Astrocyte of the cerebellum (primary cell): ENCODE results near the gene PAEP.

Source experiments
- DNase-seq: peaks from one replicate; pipeline ENCODE4 v3.0.0-alpha.2; 2011; ENCODE audit warnings: low read depth
- H3K4me3 ChIP-seq: 2 replicates; pipeline ENCODE4 v1.5.1; 2011; ENCODE audit warnings: mild to moderate bottlenecking, low read depth, low read length, moderate library complexity
- CTCF ChIP-seq: IDR thresholded peaks from 2 replicates; pipeline ENCODE4 v1.5.1; 2012; ENCODE audit warnings: low read length, low read depth, moderate library complexity, mild to moderate bottlenecking; ENCODE audit errors: missing control alignments
- in situ Hi-C: cut with HindIII; loops from 2 replicates; pipeline ENCODE4 v1.10.0; 2017; ENCODE audit warnings: low sequenced_read_pairs

PAEP gene

GRCh38 chr9:135521608-135522095 lies 39.9 kb upstream of the PAEP start:
- no peak for TF ChIP-seq CTCF
- in situ Hi-C loops: no loop called here
- no peak overlapping the region for H3K4me3 ChIP-seq
- DNase-seq: no peak

GRCh38 chr9:135522137-135522877 lies 39.2 kb upstream of the PAEP start:
- no peak for TF ChIP-seq CTCF
- DNase-seq: no peak
- H3K4me3 ChIP-seq: no peak overlapping the region
- in situ Hi-C loops: no loop called here

- no peak for DNase-seq
- TF ChIP-seq CTCF: no peak
- in situ Hi-C loops: no loop called here
- no peak overlapping the region for H3K4me3 ChIP-seq
Observed at GRCh38 chr9:135522931-135523330, 38.6 kb upstream of the PAEP start.

GRCh38 chr9:135523521-135524129 lies 37.9 kb upstream of the PAEP start:
- no peak overlapping the region for H3K4me3 ChIP-seq
- in situ Hi-C loops: no loop called here
- TF ChIP-seq CTCF: no peak
- no peak for DNase-seq

- DNase-seq: no peak
- H3K4me3 ChIP-seq: no peak overlapping the region
- no peak for TF ChIP-seq CTCF
- in situ Hi-C loops: no loop called here
Observed at GRCh38 chr9:135524130-135524861, 37.3 kb upstream of the PAEP start.

GRCh38 chr9:135525241-135526088 lies 36.1 kb upstream of the PAEP start:
- no peak for TF ChIP-seq CTCF
- in situ Hi-C loops: no loop called here
- DNase-seq: no peak
- H3K4me3 ChIP-seq: no peak overlapping the region
